ENCODE results near the gene GTPBP6. TPM values are rescaled to one million over a fixed set of nuclear protein-coding genes. Genes with fewer than 3 reads are reported as not detected.
"Not testable (repeated sequence)": the region's sequence is repeated elsewhere in the genome, so short reads cannot be mapped to it uniquely, and the experiment has no call there.

GTPBP6 gene
- total RNA-seq, 2 experiments from 2014 or later = 68.0 to 68.3 TPM

GRCh38 chrX:308821-309520 lies 9.6 kb downstream of the GTPBP6 start:
- intact Hi-C loops (cut with micrococcal nuclease) = no loop called here
- no peak for ATAC-seq
- ChIA-PET CTCF (no interaction called here), POLR2A (no interaction called here)
- Mint-ChIP-seq H3K27ac (no peak overlapping the region), H3K4me3 (no peak overlapping the region), H3K4me1 (ENCODE audit: low read depth) (no peaks in the 10 kb centered on the region), H3K9me3 (no peaks in the 10 kb centered on the region), H3K36me3 (ENCODE audit: low read depth) (peaks cover 55% of the 10 kb centered on the region), H3K27me3 (no peaks in the 10 kb centered on the region)
- no peak for DNase-seq
- TF ChIP-seq, protein P1, sequence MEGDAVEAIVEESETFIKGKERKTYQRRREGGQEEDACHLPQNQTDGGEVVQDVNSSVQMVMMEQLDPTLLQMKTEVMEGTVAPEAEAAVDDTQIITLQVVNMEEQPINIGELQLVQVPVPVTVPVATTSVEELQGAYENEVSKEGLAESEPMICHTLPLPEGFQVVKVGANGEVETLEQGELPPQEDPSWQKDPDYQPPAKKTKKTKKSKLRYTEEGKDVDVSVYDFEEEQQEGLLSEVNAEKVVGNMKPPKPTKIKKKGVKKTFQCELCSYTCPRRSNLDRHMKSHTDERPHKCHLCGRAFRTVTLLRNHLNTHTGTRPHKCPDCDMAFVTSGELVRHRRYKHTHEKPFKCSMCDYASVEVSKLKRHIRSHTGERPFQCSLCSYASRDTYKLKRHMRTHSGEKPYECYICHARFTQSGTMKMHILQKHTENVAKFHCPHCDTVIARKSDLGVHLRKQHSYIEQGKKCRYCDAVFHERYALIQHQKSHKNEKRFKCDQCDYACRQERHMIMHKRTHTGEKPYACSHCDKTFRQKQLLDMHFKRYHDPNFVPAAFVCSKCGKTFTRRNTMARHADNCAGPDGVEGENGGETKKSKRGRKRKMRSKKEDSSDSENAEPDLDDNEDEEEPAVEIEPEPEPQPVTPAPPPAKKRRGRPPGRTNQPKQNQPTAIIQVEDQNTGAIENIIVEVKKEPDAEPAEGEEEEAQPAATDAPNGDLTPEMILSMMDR (IDR thresholded peaks at IDR 0.05) = no peak

DNA sequence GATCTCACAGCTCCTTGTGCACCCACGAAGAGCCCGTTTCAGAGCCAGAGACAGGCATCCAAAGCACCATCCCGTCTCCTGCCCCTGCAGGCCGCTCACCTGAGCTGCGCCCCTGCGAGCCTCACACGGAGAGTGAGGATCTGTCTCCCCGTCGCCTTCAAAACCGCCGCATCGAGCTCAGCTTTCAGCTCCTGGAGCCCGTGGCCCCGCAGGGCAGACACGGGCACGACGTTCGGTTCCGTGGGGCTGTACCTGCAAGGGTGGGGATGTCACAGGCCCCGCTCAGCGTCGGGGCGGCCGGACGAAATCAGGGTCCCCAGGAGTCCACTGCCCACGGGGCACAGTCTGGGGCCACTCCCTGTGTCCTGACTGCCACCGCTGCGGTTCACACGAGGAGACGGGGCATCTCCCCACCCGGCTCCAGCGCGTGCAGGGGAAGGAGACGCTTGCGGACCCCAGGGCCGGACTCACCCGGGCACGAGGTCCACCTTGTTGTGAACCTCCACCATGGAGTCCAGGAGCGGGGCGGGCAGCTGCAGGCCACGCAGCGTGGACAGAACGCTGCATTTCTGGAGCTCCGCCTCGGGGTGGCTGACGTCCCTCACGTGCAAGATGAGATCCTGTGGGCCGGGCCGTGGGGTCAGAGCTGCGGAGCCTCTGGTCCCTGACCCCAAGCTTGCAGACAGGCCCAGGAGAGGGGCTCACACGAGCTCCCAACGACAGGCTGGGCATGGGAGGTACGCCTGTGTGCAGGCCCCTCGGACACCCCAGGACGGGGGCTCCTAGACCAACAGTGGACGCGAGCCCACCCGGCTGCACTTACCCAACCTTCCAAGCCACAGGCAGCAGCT lies 11.1 kb downstream of the GTPBP6 start:
- ChIA-PET CTCF (no interaction called here), POLR2A (no interaction called here)
- Mint-ChIP-seq H3K27ac (no peak overlapping the region), H3K9me3 (no peaks in the 10 kb centered on the region), H3K36me3 (ENCODE audit: low read depth) (peaks cover 56% of the 10 kb centered on the region), H3K27me3 (no peaks in the 10 kb centered on the region), H3K4me3 (no peak overlapping the region), H3K4me1 (ENCODE audit: low read depth) (no peaks in the 10 kb centered on the region)
- no peak for DNase-seq
- ATAC-seq = no peak
- intact Hi-C loops (cut with micrococcal nuclease) = no loop called here
- TF ChIP-seq, protein P1 (IDR thresholded peaks at IDR 0.05) = no peak

- peaks cover 57% of the 10 kb centered on the region for H3K36me3 Mint-ChIP-seq (ENCODE audit: low read depth)
- H3K27ac Mint-ChIP-seq; POLR2A ChIA-PET; H3K4me3 Mint-ChIP-seq; ATAC-seq; H3K4me1 Mint-ChIP-seq (ENCODE audit: low read depth); intact Hi-C loops (cut with micrococcal nuclease); H3K27me3 Mint-ChIP-seq; CTCF ChIA-PET; DNase-seq; H3K9me3 Mint-ChIP-seq: not testable (repeated sequence)
Observed at GRCh38 chrX:306614-307251, 11.9 kb downstream of the GTPBP6 start.

DNA sequence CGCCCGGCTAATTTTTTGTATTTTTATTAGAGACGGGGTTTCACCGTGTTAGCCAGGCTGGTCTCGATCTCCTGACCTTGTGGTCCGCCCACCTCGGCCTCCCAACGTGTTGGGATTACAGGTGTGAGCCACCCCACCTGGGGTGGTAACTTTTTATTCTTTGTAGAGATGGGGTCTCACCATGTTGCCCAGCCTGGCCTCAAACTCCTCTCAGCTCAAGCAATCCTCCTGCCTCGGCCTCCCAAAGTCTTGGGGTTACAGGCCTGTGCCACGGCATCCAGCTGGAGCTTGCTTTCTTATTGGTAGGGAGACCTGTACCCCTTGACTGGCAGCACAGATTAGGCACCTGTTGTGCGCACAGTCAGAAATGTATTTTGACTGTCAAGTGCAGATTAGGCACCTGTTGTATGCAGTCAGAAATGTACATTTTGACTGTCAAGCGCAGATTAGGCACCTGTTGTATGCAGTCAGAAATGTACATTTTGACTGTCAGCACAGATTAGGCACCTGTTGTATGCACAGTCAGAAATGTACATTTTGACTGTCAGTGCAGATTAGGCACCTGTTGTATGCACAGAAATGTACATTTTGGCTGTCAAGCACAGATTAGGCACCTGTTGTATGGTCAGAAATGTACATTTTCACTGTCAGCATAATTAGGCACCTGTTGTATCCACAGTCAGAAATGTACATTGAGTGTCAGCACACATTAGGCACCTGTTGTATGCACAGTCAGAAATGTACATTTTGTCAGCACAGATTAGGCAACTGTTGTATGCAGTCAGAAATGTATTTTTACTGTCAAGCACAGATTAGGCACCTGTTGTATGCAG lies 12.6 kb downstream of the GTPBP6 start:
- H3K27me3 Mint-ChIP-seq; intact Hi-C loops (cut with micrococcal nuclease); H3K9me3 Mint-ChIP-seq; H3K27ac Mint-ChIP-seq; CTCF ChIA-PET; H3K4me1 Mint-ChIP-seq (ENCODE audit: low read depth); DNase-seq; POLR2A ChIA-PET; H3K4me3 Mint-ChIP-seq: not testable (repeated sequence)
- peaks cover 60% of the 10 kb centered on the region for H3K36me3 Mint-ChIP-seq (ENCODE audit: low read depth)
- peak; percentile 17 for ATAC-seq

DNA sequence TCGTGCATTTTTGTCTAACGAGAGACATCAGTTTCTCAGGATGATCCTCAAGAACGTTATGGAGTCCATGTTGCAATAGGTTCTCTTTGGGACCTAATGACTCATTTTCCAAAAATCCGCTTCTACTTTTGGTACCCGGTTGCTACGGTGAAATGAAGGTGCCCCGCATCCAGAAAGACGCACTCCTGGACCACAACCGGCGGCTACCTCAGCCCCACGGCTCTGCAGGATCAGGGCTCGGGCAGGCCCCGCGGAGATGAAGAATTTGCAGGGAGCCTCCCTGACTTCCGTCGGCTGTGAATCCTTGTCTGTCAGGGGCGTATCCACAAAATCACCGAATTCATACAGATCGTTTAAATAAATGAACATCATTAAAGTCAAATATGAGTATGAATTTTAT lies 15.6 kb downstream of the GTPBP6 start:
- Mint-ChIP-seq H3K4me1 (ENCODE audit: low read depth) (no peaks in the 10 kb centered on the region), H3K9me3 (no peaks in the 10 kb centered on the region), H3K4me3 (no peak overlapping the region), H3K36me3 (ENCODE audit: low read depth) (peaks cover 65% of the 10 kb centered on the region), H3K27ac (no peak overlapping the region), H3K27me3 (no peaks in the 10 kb centered on the region)
- ATAC-seq = no peak
- intact Hi-C loops (cut with micrococcal nuclease) = no loop called here
- POLR2A ChIA-PET = no interaction called here
- no peak for DNase-seq
- TF ChIP-seq, protein P1 (IDR thresholded peaks at IDR 0.05) = no peak
- CTCF ChIA-PET = no interaction called here
